Left lung (tissue), 10 donors: ENCODE results near the gene DNAJB13. TPM values are rescaled to one million over a fixed set of nuclear protein-coding genes. Genes with fewer than 3 reads are reported as not detected.

Source experiments
- ATAC-seq: fragments of 200-7000 bp; cut with Tn5 transposase; one replicate; pipeline ENCODE4 v1.9.1; 2020; ENCODE audit warnings: moderate library complexity
- DNase-seq, 4 donors: peaks; one replicate each; pipeline ENCODE4 v3.0.0-alpha.2; 2013 to 2020
- H3K27ac ChIP-seq, 2 donors: fragments of 200-600 bp; sonication (generic) in 1 of 2; one replicate each; pipeline versions ENCODE4 v1.5.0 to v1.8.0; 2020 to 2021
- H3K27me3 ChIP-seq, 2 donors: fragments of 200-600 bp; sonication (generic) in 1 of 2; one replicate each; pipeline versions ENCODE4 v1.5.0 to v1.8.0; 2020 to 2021
- H3K36me3 ChIP-seq, 2 donors: fragments of 200-600 bp; sonication (generic) in 1 of 2; one replicate each; pipeline versions ENCODE4 v1.5.0 to v1.8.0; 2020 to 2021
- H3K4me1 ChIP-seq, 2 donors: fragments of 200-600 bp; one replicate each; pipeline ENCODE4 v1.8.0; 2021
- H3K4me3 ChIP-seq, 2 donors: fragments of 200-600 bp; sonication (generic) in 1 of 2; one replicate each; pipeline versions ENCODE4 v1.5.0 to v1.8.0; 2020 to 2021; ENCODE audit warnings: mild to moderate bottlenecking in 1 of 2
- H3K9me3 ChIP-seq, 2 donors: fragments of 200-600 bp; sonication (generic) in 1 of 2; one replicate each; pipeline versions ENCODE4 v1.5.0 to v1.8.0; 2020 to 2021
- CTCF ChIP-seq, 2 donors: fragments of 200-600 bp; sonication (generic) in 1 of 2; IDR thresholded peaks; one replicate each; pipeline versions ENCODE4 v1.5.0 to v1.8.0; 2021; ENCODE audit warnings: antibody characterized with exemption in 2 of 2
- intact Hi-C, 2 donors: fragments of 100-400 bp; cut with DNase I; formaldehyde crosslinking; loops; one replicate each; pipeline versions ENCODE4 v1.11.2 to v1.14.2; 2022
- polyA plus RNA-seq, 6 donors: library from polyadenylated mRNA; unstranded; fragments of 120-200 nt; gene quantifications; one replicate each; pipeline ENCODE4 v1.2.1, GENCODE V29; 2013; ENCODE audit not compliant: insufficient read length in 6 of 6
- total RNA-seq, 2 donors: library from RNA; stranded (reverse); fragmentation: NEBNext Ultra II Directional; extraction: Animal tissue kit (Norgen Biotek cat#: 25700); gene quantifications; one replicate each; pipeline ENCODE4 v1.2.1, GENCODE V29; 2021
- donor health status: DM: no; HTN: yes; CAD: no.
- donor health status: DM: no; HTN: no; CAD: no.

Gene DNAJB13
- total and polyA plus RNA-seq, 8 donors, result 0.78 to 4.8 (median 2.9) TPM

GRCh38 chr11:74019104-74019738 is 68.4 kb downstream of the DNAJB13 start:
- TF ChIP-seq CTCF (IDR thresholded peaks at IDR 0.05), result no peak

GRCh38 chr11:74019860-74020259 is 69.0 kb downstream of the DNAJB13 start:
- Histone ChIP-seq H3K4me3 (no peak overlapping the region), H3K4me1 (peaks cover 11 to 63% of the 10 kb centered on the region in 2 donors), H3K36me3 (peaks cover 0 to 20% of the 10 kb centered on the region in 2 donors), H3K27me3 (no peaks in the 10 kb centered on the region), H3K9me3 (no peaks in the 10 kb centered on the region), H3K27ac (peak overlapping the region; percentile 78 to 89)
- no peak for TF ChIP-seq CTCF (IDR thresholded peaks at IDR 0.05)
- intact Hi-C loops, result no loop called here
- ATAC-seq (no peak), DNase-seq (no peak)

More at GRCh38 chr11:74019104-74019738, 68.4 kb downstream of the DNAJB13 start:
- ATAC-seq, result peak; percentile 8
- Histone ChIP-seq H3K4me3 (no peak overlapping the region), H3K36me3 (peaks cover 0 to 20% of the 10 kb centered on the region in 2 donors), H3K4me1 (peaks cover 11 to 57% of the 10 kb centered on the region in 2 donors), H3K27me3 (no peaks in the 10 kb centered on the region), H3K27ac (peak overlapping the region; percentile 78 to 89), H3K9me3 (no peaks in the 10 kb centered on the region)
- intact Hi-C loops, result no loop called here
- DNase-seq, result no peak

Other genes starting within 250 kb of the DNAJB13 start
- 100 to 1,000 TPM; 146 to 150 TPM for gene RAB6A, start 190.0 kb upstream of the DNAJB13 start, total RNA-seq
- gene RAB6A, start 190.0 kb upstream of the DNAJB13 start, polyA plus RNA-seq, result 100 to 1,000 TPM in 5 of 6 donors, 10 to 100 TPM in 1; 93.7 to 120 (median 109) TPM
- 10 to 100 TPM; 28.9 to 29.1 TPM for gene MRPL48, start 163.2 kb upstream of the DNAJB13 start, total RNA-seq
- gene MRPL48, start 163.2 kb upstream of the DNAJB13 start, polyA plus RNA-seq, result 10 to 100 TPM; 44.7 to 56.8 (median 47.8) TPM
- gene COA4, start 74.2 kb upstream of the DNAJB13 start, total RNA-seq, result 10 to 100 TPM; 44.0 to 66.8 TPM
- 10 to 100 TPM; 48.1 to 59.5 (median 54.5) TPM for gene COA4, start 74.2 kb upstream of the DNAJB13 start, polyA plus RNA-seq
- gene PAAF1, start 74.0 kb upstream of the DNAJB13 start, total RNA-seq, result 10 to 100 TPM; 13.0 to 17.0 TPM
- 10 to 100 TPM; 33.0 to 47.3 (median 35.4) TPM for gene PAAF1, start 74.0 kb upstream of the DNAJB13 start, polyA plus RNA-seq
- 100 to 1,000 TPM in 1 of 2 donors, 10 to 100 TPM in 1; 70.0 to 142 TPM for gene UCP2, start 31.8 kb downstream of the DNAJB13 start, total RNA-seq
- gene UCP2, start 31.8 kb downstream of the DNAJB13 start, polyA plus RNA-seq, result 10 to 100 TPM; 35.3 to 55.7 (median 40.6) TPM
- 1 to 10 TPM; 1.0 to 2.7 TPM for gene UCP3, start 58.1 kb downstream of the DNAJB13 start, total RNA-seq
- 1 to 10 TPM; 3.0 to 5.2 (median 4.1) TPM for gene UCP3, start 58.1 kb downstream of the DNAJB13 start, polyA plus RNA-seq
- 10 to 100 TPM; 25.2 to 29.8 TPM for gene C2CD3, start 220.0 kb downstream of the DNAJB13 start, total RNA-seq
- gene C2CD3, start 220.0 kb downstream of the DNAJB13 start, polyA plus RNA-seq, result 10 to 100 TPM; 22.8 to 34.5 (median 27.5) TPM
- 10 to 100 TPM; 30.8 to 35.8 TPM for gene PPME1, start 220.3 kb downstream of the DNAJB13 start, total RNA-seq
- gene PPME1, start 220.3 kb downstream of the DNAJB13 start, polyA plus RNA-seq, result 10 to 100 TPM; 43.7 to 48.0 (median 44.9) TPM